ENCODE measurements around the gene SMIM44. TPM values are rescaled to one million over a fixed set of nuclear protein-coding genes. Genes with fewer than 3 reads are reported as not detected.

The SMIM44 gene
- total RNA-seq, 1 donor, result not detected

DNA sequence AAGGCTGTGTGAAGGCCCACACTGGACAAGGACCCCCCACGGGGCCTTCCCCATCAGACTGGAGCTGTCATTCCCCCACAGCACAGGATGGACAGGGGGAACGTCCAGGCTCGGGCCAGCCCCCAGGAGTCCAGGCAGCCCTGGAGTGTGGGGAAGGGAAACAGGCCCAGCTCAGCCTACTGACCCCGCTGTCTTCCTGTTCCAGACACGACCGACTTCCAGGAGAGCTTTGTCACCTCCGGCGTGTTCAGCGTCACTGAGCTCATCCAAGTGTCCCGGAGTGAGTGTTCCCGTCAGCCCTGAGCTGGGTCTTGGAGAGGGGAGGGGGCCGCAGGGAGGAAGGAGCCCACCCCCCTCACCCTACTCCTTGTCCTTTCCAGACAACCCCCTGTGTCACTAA is 49.9 kb downstream of the SMIM44 start:
- no peak overlapping the region for H3K4me3 ChIP-seq (ENCODE audit: low read depth, low read length)
- no peak for DNase-seq (ENCODE audit: low read depth)
- TF ChIP-seq, protein P1, sequence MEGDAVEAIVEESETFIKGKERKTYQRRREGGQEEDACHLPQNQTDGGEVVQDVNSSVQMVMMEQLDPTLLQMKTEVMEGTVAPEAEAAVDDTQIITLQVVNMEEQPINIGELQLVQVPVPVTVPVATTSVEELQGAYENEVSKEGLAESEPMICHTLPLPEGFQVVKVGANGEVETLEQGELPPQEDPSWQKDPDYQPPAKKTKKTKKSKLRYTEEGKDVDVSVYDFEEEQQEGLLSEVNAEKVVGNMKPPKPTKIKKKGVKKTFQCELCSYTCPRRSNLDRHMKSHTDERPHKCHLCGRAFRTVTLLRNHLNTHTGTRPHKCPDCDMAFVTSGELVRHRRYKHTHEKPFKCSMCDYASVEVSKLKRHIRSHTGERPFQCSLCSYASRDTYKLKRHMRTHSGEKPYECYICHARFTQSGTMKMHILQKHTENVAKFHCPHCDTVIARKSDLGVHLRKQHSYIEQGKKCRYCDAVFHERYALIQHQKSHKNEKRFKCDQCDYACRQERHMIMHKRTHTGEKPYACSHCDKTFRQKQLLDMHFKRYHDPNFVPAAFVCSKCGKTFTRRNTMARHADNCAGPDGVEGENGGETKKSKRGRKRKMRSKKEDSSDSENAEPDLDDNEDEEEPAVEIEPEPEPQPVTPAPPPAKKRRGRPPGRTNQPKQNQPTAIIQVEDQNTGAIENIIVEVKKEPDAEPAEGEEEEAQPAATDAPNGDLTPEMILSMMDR (IDR thresholded peaks at IDR 0.05; ENCODE audit: insufficient read depth, low read depth, low read length), result no peak

Small RNA genes lying within 50 kb of the gene (small RNA-seq; reads per million reads assigned to genes)
- not detected for gene RF00212

Other genes with a start within 250 kb of the SMIM44 start
- 42.7 and 56.0 TPM in 2 replicates for gene NFIC, start 116.9 kb downstream of the SMIM44 start, total RNA-seq
- not detected in 2 replicates for gene SMIM24, start 2.9 kb downstream of the SMIM44 start, total RNA-seq
- 10.4 and 11.6 TPM in 2 replicates for gene DOHH, start 17.2 kb upstream of the SMIM44 start, total RNA-seq
- 37.6 and 40.3 TPM in 2 replicates for gene FZR1, start 22.9 kb upstream of the SMIM44 start, total RNA-seq
- not detected in 2 replicates for gene TEKTIP1, start 55.7 kb upstream of the SMIM44 start, total RNA-seq
- 137 and 139 TPM in 2 replicates for gene MFSD12, start 74.1 kb upstream of the SMIM44 start, total RNA-seq
- 72.5 and 124 TPM in 2 replicates for gene HMG20B, start 89.5 kb upstream of the SMIM44 start, total RNA-seq
- 0.32 and 0.43 TPM in 2 replicates for gene GIPC3, start 102.0 kb upstream of the SMIM44 start, total RNA-seq
- gene TBXA2R, start 123.4 kb upstream of the SMIM44 start, total RNA-seq, result 4.3 and 4.8 TPM in 2 replicates
- gene CACTIN, start 143.3 kb upstream of the SMIM44 start, total RNA-seq, result 17.7 and 24.8 TPM in 2 replicates
- gene PIP5K1C, start 217.0 kb upstream of the SMIM44 start, total RNA-seq, result 40.6 and 46.2 TPM in 2 replicates
- not detected in 2 replicates for gene TJP3, start 224.9 kb upstream of the SMIM44 start, total RNA-seq